ENCODE measurements around the gene H1-8.

H1-8 gene

GRCh38 chr3:129519896-129520715, 22.9 kb upstream of the H1-8 start (continued):
- TF ChIP-seq ZNF138 (tag by site-specific recombination; IDR thresholded peaks at IDR 0.05; ENCODE audit: borderline replicate concordance): no peak
- TF ChIP-seq MYNN (tag by site-specific recombination; IDR thresholded peaks at IDR 0.05; ENCODE audit: borderline replicate concordance): no peak

GRCh38 chr3:129520960-129521359, 22.0 kb upstream of the H1-8 start:
- no peak for TF ChIP-seq WT1 (tag by site-specific recombination; IDR thresholded peaks at IDR 0.05)
- TF ChIP-seq ZNF707 (tag by site-specific recombination; IDR thresholded peaks at IDR 0.05): no peak
- TF ChIP-seq ZFP3 (tag by site-specific recombination; IDR thresholded peaks at IDR 0.05; ENCODE audit: low read depth): no peak
- TF ChIP-seq GFI1B (tag by site-specific recombination; IDR thresholded peaks at IDR 0.05): no peak
- TF ChIP-seq ZNF560 (tag by site-specific recombination; IDR thresholded peaks at IDR 0.05; ENCODE audit: borderline replicate concordance): no peak
- TF ChIP-seq PBX3 (CRISPR knock-in tag; IDR thresholded peaks at IDR 0.05): no peak
- no peak for TF ChIP-seq ZNF426 (tag by site-specific recombination; IDR thresholded peaks at IDR 0.05)
- TF ChIP-seq ZNF670 (tag by site-specific recombination; IDR thresholded peaks at IDR 0.05; ENCODE audit: low read depth): no peak
- TF ChIP-seq ZNF239 (tag by site-specific recombination; IDR thresholded peaks at IDR 0.05): no peak
- CTCF ChIA-PET: interaction anchor here (0.7 kb wide), 1 partner anchor 31 kb away, joined by 6 read pairs; no protein-coding TSS in a partner anchor
- Histone ChIP-seq H3K36me3 (ENCODE audit: control insufficient read depth in 2 of 2, insufficient read depth in 1 of 2, low read length in 2 of 2) (peaks cover 0 to 7% of the 10 kb centered on the region in 2 experiments; a peak in 1 of 3 replicates), H3K4me3 (ENCODE audit: low read depth, low read length) (no peak overlapping the region), H3K9me3 (ENCODE audit: control insufficient read depth, insufficient read depth, low read depth, low read length) (no peaks in the 10 kb centered on the region), H3K27ac (ENCODE audit: extremely low read depth, low read depth, low read length) (no peak overlapping the region), H3K4me1 (ENCODE audit: control insufficient read depth, insufficient read depth, low read length) (no peaks in the 10 kb centered on the region)
- POLR2A ChIA-PET: no interaction called here

- Histone ChIP-seq H3K36me3 (ENCODE audit: control insufficient read depth in 2 of 2, insufficient read depth in 1 of 2, low read length in 2 of 2) (peaks cover 0 to 2% of the 10 kb centered on the region in 2 experiments; a peak in 1 of 3 replicates), H3K9me3 (ENCODE audit: control insufficient read depth, insufficient read depth, low read depth, low read length) (no peaks in the 10 kb centered on the region), H3K4me1 (ENCODE audit: control insufficient read depth, insufficient read depth, low read length) (no peaks in the 10 kb centered on the region), H3K4me3 (ENCODE audit: low read depth, low read length) (no peak overlapping the region), H3K27ac (ENCODE audit: extremely low read depth, low read depth, low read length) (no peak overlapping the region)
- ChIA-PET CTCF (interaction anchor here (0.7 to 0.8 kb wide), 2 partner anchors 31 to 66 kb away, joined by 3 to 6 read pairs; no protein-coding TSS in a partner anchor), POLR2A (no interaction called here)
- TF ChIP-seq TCF7L2 (IDR thresholded peaks at IDR 0.05; ENCODE audit: borderline replicate concordance, low read depth, low read length): no peak
- TF ChIP-seq ZNF555 (tag by site-specific recombination; conservative IDR thresholded peaks at IDR 0.05): no peak
- no peak for TF ChIP-seq FEZF1 (tag by site-specific recombination; IDR thresholded peaks at IDR 0.05)
- no peak for TF ChIP-seq ZBTB10 (tag by site-specific recombination; IDR thresholded peaks at IDR 0.05)
- no peak for TF ChIP-seq MYNN (tag by site-specific recombination; IDR thresholded peaks at IDR 0.05; ENCODE audit: borderline replicate concordance)
- TF ChIP-seq ZSCAN5A (tag by site-specific recombination; IDR thresholded peaks at IDR 0.05): no peak
- TF ChIP-seq ZNF596 (tag by site-specific recombination; IDR thresholded peaks at IDR 0.05): no peak
- TF ChIP-seq ZNF704 (tag by site-specific recombination; IDR thresholded peaks at IDR 0.05): no peak
- no peak for TF ChIP-seq ZNF23 (tag by site-specific recombination; IDR thresholded peaks at IDR 0.05; ENCODE audit: borderline replicate concordance)
- TF ChIP-seq GLIS1 (tag by site-specific recombination; IDR thresholded peaks at IDR 0.05): no peak
- no peak for TF ChIP-seq ZEB2 (tag by site-specific recombination; IDR thresholded peaks at IDR 0.05)
- TF ChIP-seq ZBTB7A (tag by site-specific recombination; IDR thresholded peaks at IDR 0.05; ENCODE audit: low read depth): no peak
- no peak for TF ChIP-seq ZNF248 (tag by site-specific recombination; IDR thresholded peaks at IDR 0.05)
These were observed 21.4 kb upstream of the H1-8 start for GRCh38 chr3:129521611-129522010.
